Measurements from ENCODE around the gene NOXA1. TPM values are rescaled to one million over a fixed set of nuclear protein-coding genes. Genes with fewer than 3 reads are reported as not detected.
"Not testable (repeated sequence)": the region's sequence is repeated elsewhere in the genome, so short reads cannot be mapped to it uniquely, and the experiment has no call there.

The NOXA1 gene
- total RNA-seq, 1 donor from 2014 or later, result 16.3 TPM

GRCh38 chr9:137465720-137466388, 42.7 kb downstream of the NOXA1 start:
- H3K9me3 Mint-ChIP-seq (ENCODE audit: low read depth), result no peaks in the 10 kb centered on the region
- H3K4me1 Mint-ChIP-seq (ENCODE audit: low read depth), result no peaks in the 10 kb centered on the region
- H3K4me3 Mint-ChIP-seq (ENCODE audit: low read depth), result no peak overlapping the region
- peaks cover 20% of the 10 kb centered on the region for H3K27me3 Mint-ChIP-seq
- H3K36me3 Mint-ChIP-seq (ENCODE audit: insufficient read depth), result no peaks in the 10 kb centered on the region
- DNase-seq (ENCODE audit: low spot score, unreplicated experiment), result no peak
- H3K27ac Mint-ChIP-seq, result peak overlapping the region; percentile 6
- TF ChIP-seq CTCF (IDR thresholded peaks at IDR 0.05; ENCODE audit: unreplicated experiment), result no peak

- not testable (repeated sequence) for DNase-seq (ENCODE audit: low spot score, unreplicated experiment)
These were observed 43.3 kb downstream of the NOXA1 start for GRCh38 chr9:137466389-137467085.

GRCh38 chr9:137467161-137467581, 44.0 kb downstream of the NOXA1 start:
- Mint-ChIP-seq H3K27ac (no peak overlapping the region), H3K27me3 (peaks cover 17% of the 10 kb centered on the region), H3K4me3 (ENCODE audit: low read depth) (no peak overlapping the region), H3K9me3 (ENCODE audit: low read depth) (no peaks in the 10 kb centered on the region), H3K4me1 (ENCODE audit: low read depth) (no peaks in the 10 kb centered on the region), H3K36me3 (ENCODE audit: insufficient read depth) (no peaks in the 10 kb centered on the region)
- TF ChIP-seq CTCF (IDR thresholded peaks at IDR 0.05; ENCODE audit: unreplicated experiment), result no peak
- DNase-seq (ENCODE audit: low spot score, unreplicated experiment), result no peak

More at GRCh38 chr9:137466389-137467085, 43.3 kb downstream of the NOXA1 start:
- Mint-ChIP-seq H3K27ac (peak overlapping the region; percentile 6), H3K27me3 (peaks cover 17% of the 10 kb centered on the region)
- H3K4me1 Mint-ChIP-seq (ENCODE audit: low read depth); H3K4me3 Mint-ChIP-seq (ENCODE audit: low read depth); H3K36me3 Mint-ChIP-seq (ENCODE audit: insufficient read depth); H3K9me3 Mint-ChIP-seq (ENCODE audit: low read depth): not testable (repeated sequence)

- TF ChIP-seq CTCF (IDR thresholded peaks at IDR 0.05; ENCODE audit: unreplicated experiment), result no peak
- no peak overlapping the region for H3K27ac Mint-ChIP-seq
- H3K4me3 Mint-ChIP-seq (ENCODE audit: low read depth), result no peak overlapping the region
- H3K4me1 Mint-ChIP-seq (ENCODE audit: low read depth), result no peaks in the 10 kb centered on the region
- DNase-seq (ENCODE audit: low spot score, unreplicated experiment), result no peak
- H3K27me3 Mint-ChIP-seq, result peaks cover 16% of the 10 kb centered on the region
- H3K9me3 Mint-ChIP-seq (ENCODE audit: low read depth), result peaks cover under 1% of the 10 kb centered on the region
- no peaks in the 10 kb centered on the region for H3K36me3 Mint-ChIP-seq (ENCODE audit: insufficient read depth)
These were observed 44.7 kb downstream of the NOXA1 start for GRCh38 chr9:137467896-137468295.

GRCh38 chr9:137470785-137471184, 47.6 kb downstream of the NOXA1 start:
- Mint-ChIP-seq H3K4me1 (ENCODE audit: low read depth) (no peaks in the 10 kb centered on the region), H3K4me3 (ENCODE audit: low read depth) (no peak overlapping the region), H3K9me3 (ENCODE audit: low read depth) (peaks cover 16% of the 10 kb centered on the region), H3K27me3 (peaks cover 13% of the 10 kb centered on the region), H3K36me3 (ENCODE audit: insufficient read depth) (peaks cover 8% of the 10 kb centered on the region), H3K27ac (no peak overlapping the region)
- DNase-seq (ENCODE audit: low spot score, unreplicated experiment), result no peak
- TF ChIP-seq CTCF (IDR thresholded peaks at IDR 0.05; ENCODE audit: unreplicated experiment), result no peak

Data from progenitor cell of endocrine pancreas (in vitro differentiated cells).